ENCODE results near the gene RHEBL1.

Gene RHEBL1

DNA sequence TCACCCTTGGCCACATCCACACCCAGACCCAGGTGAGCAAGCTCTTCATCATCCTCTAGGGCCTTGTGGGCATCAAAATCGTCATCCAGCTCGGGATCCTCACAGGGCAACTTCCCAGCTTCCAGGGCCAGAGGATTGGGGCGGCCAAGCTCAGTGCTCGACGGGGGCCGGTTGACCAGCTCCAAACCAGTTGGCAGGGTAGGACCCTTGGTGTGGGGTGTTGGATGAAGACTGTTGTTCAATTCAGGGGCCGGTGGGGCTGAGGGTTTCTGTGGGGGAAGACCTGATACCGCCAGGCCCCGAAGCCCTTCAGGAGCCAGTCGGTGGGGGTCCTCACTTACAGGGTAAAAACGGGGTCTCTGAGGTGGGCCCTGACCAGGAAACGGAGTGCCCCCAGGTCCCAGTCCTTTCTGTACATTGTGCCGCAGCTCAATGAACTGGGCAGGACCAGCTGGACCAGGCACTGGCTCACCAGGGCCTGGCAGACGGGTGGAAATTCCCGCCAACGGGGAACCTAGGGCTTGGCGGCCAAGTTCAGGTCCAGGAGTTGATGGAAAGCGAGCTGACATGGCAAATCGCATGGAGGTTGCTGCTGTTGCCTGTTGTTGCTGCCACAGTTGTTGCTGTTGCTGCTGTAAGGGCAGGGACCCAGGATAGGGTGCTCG lies 31.4 kb downstream of the RHEBL1 start:
- DNase-seq (ENCODE audit: low read depth in 2 of 3, low spot score in 2 of 3) = no peak

- DNase-seq (ENCODE audit: low read depth in 2 of 3, low spot score in 2 of 3) = no peak
These were observed 31.9 kb downstream of the RHEBL1 start for GRCh38 chr12:49037947-49038237.

GRCh38 chr12:49037111-49037946 lies 32.5 kb downstream of the RHEBL1 start:
- DNase-seq (ENCODE audit: low read depth in 2 of 3, low spot score in 2 of 3) = no peak

- DNase-seq (ENCODE audit: low read depth in 2 of 3, low spot score in 2 of 3) = no peak
These were observed 33.8 kb downstream of the RHEBL1 start for GRCh38 chr12:49036029-49036428.

GRCh38 chr12:49034286-49034622 lies 35.5 kb downstream of the RHEBL1 start:
- no peak for DNase-seq (ENCODE audit: low read depth in 2 of 3, low spot score in 2 of 3)

DNA sequence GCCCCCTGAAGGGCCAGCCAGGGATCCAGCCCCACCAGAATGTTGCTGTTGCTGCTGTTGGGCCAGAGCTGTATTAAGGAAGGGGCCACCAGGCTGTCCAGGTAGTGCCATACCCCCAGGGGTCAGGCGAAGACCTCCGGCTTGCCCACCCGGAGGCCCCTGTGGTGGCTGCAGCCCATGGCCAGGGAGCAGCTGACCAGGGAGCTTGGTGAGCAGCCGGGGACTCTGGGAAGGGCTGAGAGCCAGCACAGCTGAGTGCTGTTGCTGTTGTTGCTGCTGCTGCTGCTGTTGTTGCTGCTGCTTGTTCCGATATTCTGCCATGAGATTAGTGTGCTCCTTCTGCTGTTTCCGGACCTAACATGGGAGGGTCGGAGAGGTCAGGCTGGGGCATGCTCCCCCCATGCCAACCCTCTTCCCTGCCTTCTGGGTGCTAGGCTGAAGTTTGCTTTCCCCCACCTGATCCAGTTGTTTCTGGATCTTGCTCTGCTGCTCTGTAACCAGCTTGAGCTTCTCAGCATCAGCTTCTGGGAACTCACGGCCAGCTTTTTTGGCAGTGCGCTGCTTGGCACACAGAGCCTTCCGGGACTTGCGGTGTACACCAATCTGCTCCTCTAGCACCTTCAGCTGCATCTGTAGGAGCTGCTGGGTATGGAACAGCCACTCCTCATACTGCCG lies 36.0 kb downstream of the RHEBL1 start:
- DNase-seq (ENCODE audit: low read depth in 2 of 3, low spot score in 2 of 3) = no peak

GRCh38 chr12:49032679-49033447 lies 36.9 kb downstream of the RHEBL1 start:
- DNase-seq (ENCODE audit: low read depth in 2 of 3, low spot score in 2 of 3) = no peak

GRCh38 chr12:49032276-49032675 lies 37.5 kb downstream of the RHEBL1 start:
- DNase-seq (ENCODE audit: low read depth in 2 of 3, low spot score in 2 of 3) = no peak

GRCh38 chr12:49031573-49032161 lies 38.1 kb downstream of the RHEBL1 start:
- DNase-seq (ENCODE audit: low read depth in 2 of 3, low spot score in 2 of 3) = no peak

- DNase-seq (ENCODE audit: low read depth in 2 of 3, low spot score in 2 of 3) = no peak
These were observed 38.8 kb downstream of the RHEBL1 start for GRCh38 chr12:49030714-49031572.

GRCh38 chr12:49030119-49030518 lies 39.7 kb downstream of the RHEBL1 start:
- DNase-seq (ENCODE audit: low read depth in 2 of 3, low spot score in 2 of 3) = no peak

DNA sequence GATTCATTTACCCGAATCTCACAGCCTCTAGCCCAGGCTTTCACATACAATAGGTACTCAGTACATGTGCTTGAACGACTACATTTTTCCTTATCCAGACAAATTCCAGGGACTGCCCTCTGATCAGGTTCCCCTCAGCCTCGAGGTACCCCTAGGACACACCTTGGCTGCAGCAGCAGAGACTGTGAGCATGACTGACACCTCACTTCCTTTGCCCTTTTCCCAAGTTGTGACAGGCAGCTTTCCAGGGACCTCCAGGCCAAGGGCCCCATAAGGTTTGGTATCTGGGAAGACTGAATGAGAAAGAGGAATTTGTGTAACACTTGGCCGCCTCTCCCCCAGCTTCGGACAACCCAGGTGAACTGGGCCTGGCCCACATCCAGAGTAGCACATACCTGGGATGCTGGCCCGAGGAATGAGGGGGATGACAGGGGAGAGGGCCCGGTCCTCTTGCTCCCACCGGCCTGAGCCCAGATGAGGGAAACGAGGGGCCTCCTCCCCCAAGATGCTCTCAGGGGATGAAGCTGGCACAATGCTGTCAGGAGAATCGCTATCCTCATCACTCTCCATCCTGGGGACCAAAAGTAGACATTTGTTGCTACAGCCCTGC lies 41.0 kb downstream of the RHEBL1 start:
- DNase-seq (ENCODE audit: low read depth in 2 of 3, low spot score in 2 of 3) = no peak

GRCh38 chr12:49027846-49028555 lies 41.8 kb downstream of the RHEBL1 start:
- no peak for DNase-seq (ENCODE audit: low read depth in 2 of 3, low spot score in 2 of 3)

GRCh38 chr12:49026678-49027480 lies 42.9 kb downstream of the RHEBL1 start:
- no peak for DNase-seq (ENCODE audit: low read depth in 2 of 3, low spot score in 2 of 3)

DNA sequence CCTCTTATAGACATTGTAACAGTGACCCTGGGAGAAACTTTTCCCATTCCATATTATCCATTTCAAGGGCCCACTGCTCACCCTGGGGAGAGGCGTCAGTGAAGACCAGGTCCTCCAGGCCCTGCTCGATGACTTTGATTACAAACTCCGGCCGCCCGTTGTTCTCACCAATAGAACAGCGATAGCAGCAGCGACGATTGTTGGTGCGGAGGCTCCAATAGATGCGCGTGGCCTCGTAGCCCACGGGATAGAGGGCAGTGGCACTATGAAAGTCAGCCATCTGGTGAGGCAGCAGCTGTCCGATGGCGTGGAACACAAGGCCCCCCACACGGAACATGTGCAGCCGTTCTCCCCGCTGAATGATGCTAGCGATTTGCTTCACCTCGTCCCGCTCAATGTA lies 43.7 kb downstream of the RHEBL1 start:
- DNase-seq (ENCODE audit: low read depth in 2 of 3, low spot score in 2 of 3) = no peak

GRCh38 chr12:49025463-49025862 lies 44.3 kb downstream of the RHEBL1 start:
- no peak for DNase-seq (ENCODE audit: low read depth in 2 of 3, low spot score in 2 of 3)

GRCh38 chr12:49024543-49024942 lies 45.2 kb downstream of the RHEBL1 start:
- no peak for DNase-seq (ENCODE audit: low read depth in 2 of 3, low spot score in 2 of 3)

GRCh38 chr12:49023812-49024211 lies 46.0 kb downstream of the RHEBL1 start:
- no peak for DNase-seq (ENCODE audit: low read depth in 2 of 3, low spot score in 2 of 3)
